Trophoblast cell (in vitro differentiated cells and primary cell): ENCODE data around the gene KCNJ12.
"Not testable (repeated sequence)": the region's sequence is repeated elsewhere in the genome, so short reads cannot be mapped to it uniquely, and the experiment has no call there.

Experiments
- DNase-seq, 2 donors: peaks; one replicate each; pipeline ENCODE4 v3.0.0-alpha.2; 2016
- H2AFZ ChIP-seq: 2 replicates; pipeline ENCODE4 v1.6.1; 2013; ENCODE audit warnings: low read length, moderate library complexity, mild to moderate bottlenecking; ENCODE audit not compliant: insufficient read depth, poor library complexity
- H2AK5ac ChIP-seq: 2 replicates; pipeline ENCODE4 v1.6.1; 2013; ENCODE audit warnings: mild to moderate bottlenecking, low read length
- H2BK120ac ChIP-seq: 2 replicates; pipeline ENCODE4 v1.6.1; 2013; ENCODE audit warnings: low read length, mild to moderate bottlenecking, moderate library complexity; ENCODE audit not compliant: insufficient read depth, poor library complexity
- H2BK12ac ChIP-seq: 2 replicates; pipeline ENCODE4 v1.6.1; 2013; ENCODE audit warnings: mild to moderate bottlenecking, low read length, moderate library complexity
- H2BK5ac ChIP-seq: 2 replicates; pipeline ENCODE4 v1.6.1; 2013; ENCODE audit warnings: low read length, low read depth, moderate library complexity, mild to moderate bottlenecking; ENCODE audit not compliant: poor library complexity
- H3K14ac ChIP-seq: 2 replicates; pipeline ENCODE4 v1.6.1; 2013; ENCODE audit warnings: mild to moderate bottlenecking, low read length
- H3K18ac ChIP-seq: 2 replicates; pipeline ENCODE4 v1.6.1; 2013; ENCODE audit warnings: mild to moderate bottlenecking, low read length
- H3K23ac ChIP-seq: 2 replicates; pipeline ENCODE4 v1.6.1; 2013; ENCODE audit warnings: low read length
- H3K27ac ChIP-seq: 2 replicates; pipeline ENCODE4 v1.5.1; 2013; ENCODE audit warnings: low read depth, mild to moderate bottlenecking, inconsistent platforms, low read length, moderate library complexity
- H3K27me3 ChIP-seq: 2 replicates; pipeline ENCODE4 v1.6.1; 2013; ENCODE audit warnings: inconsistent platforms, mild to moderate bottlenecking, low read length, moderate library complexity; ENCODE audit not compliant: insufficient read depth
- H3K36me3 ChIP-seq, 2 experiments: 1 replicate in 1 of 2; 2 replicates in 1 of 2; pipeline ENCODE4 v1.6.1; 2013; ENCODE audit warnings: low read length in 2 of 2, mild to moderate bottlenecking in 2 of 2, moderate library complexity in 1 of 2; ENCODE audit not compliant: insufficient read depth in 2 of 2, control insufficient read depth in 1 of 2
- H3K4ac ChIP-seq: 2 replicates; pipeline ENCODE4 v1.6.1; 2013; ENCODE audit warnings: low read depth, mild to moderate bottlenecking, low read length, moderate library complexity
- H3K4me1 ChIP-seq, 2 experiments: 1 replicate in 1 of 2; 2 replicates in 1 of 2; pipeline ENCODE4 v1.6.1; 2013; ENCODE audit warnings: low read length in 2 of 2, mild to moderate bottlenecking in 2 of 2, moderate library complexity in 1 of 2; ENCODE audit not compliant: insufficient read depth in 2 of 2, control insufficient read depth in 1 of 2
- H3K4me2 ChIP-seq: 2 replicates; pipeline ENCODE4 v1.6.1; 2013; ENCODE audit warnings: inconsistent platforms, mild to moderate bottlenecking, low read length, moderate library complexity
- H3K4me3 ChIP-seq: 2 replicates; pipeline ENCODE4 v1.5.1; 2013; ENCODE audit warnings: mild to moderate bottlenecking, low read depth, low read length, inconsistent platforms
- H3K79me1 ChIP-seq: one replicate; pipeline ENCODE4 v1.6.1; 2013; ENCODE audit warnings: low read length
- H3K79me2 ChIP-seq: 2 replicates; pipeline ENCODE4 v1.6.1; 2013; ENCODE audit warnings: low read length, mild to moderate bottlenecking; ENCODE audit not compliant: control insufficient read depth, insufficient read depth, poor library complexity
- H3K9ac ChIP-seq: 2 replicates; pipeline ENCODE4 v1.6.1; 2013; ENCODE audit warnings: mild to moderate bottlenecking, low read length
- H3K9me3 ChIP-seq: 2 replicates; pipeline ENCODE4 v1.6.1; 2013; ENCODE audit warnings: low read depth, mild to moderate bottlenecking, control low read depth, inconsistent platforms, low read length; ENCODE audit not compliant: insufficient read depth
- H4K12ac ChIP-seq: 2 replicates; pipeline ENCODE4 v1.6.1; 2013; ENCODE audit warnings: low read depth, mild to moderate bottlenecking, low read length, moderate library complexity
- H4K8ac ChIP-seq: 2 replicates; pipeline ENCODE4 v1.6.1; 2013; ENCODE audit warnings: low read depth, mild to moderate bottlenecking, low read length, moderate library complexity
- H4K91ac ChIP-seq: one replicate; pipeline ENCODE4 v1.6.1; 2013; ENCODE audit warnings: low read depth, mild to moderate bottlenecking, low read length, moderate library complexity
- WGBS: extraction: QIAGEN DNeasy Blood & Tissue Kit; methylation state at CpG from one replicate; pipeline ENCODE4 v1.1.7; 2013; ENCODE audit warnings: missing lambda C conversion rate; ENCODE audit not compliant: insufficient read length, insufficient coverage; ENCODE audit errors: extremely low coverage; 5-methylcytosine and 5-hydroxymethylcytosine counted together

The KCNJ12 gene

DNA sequence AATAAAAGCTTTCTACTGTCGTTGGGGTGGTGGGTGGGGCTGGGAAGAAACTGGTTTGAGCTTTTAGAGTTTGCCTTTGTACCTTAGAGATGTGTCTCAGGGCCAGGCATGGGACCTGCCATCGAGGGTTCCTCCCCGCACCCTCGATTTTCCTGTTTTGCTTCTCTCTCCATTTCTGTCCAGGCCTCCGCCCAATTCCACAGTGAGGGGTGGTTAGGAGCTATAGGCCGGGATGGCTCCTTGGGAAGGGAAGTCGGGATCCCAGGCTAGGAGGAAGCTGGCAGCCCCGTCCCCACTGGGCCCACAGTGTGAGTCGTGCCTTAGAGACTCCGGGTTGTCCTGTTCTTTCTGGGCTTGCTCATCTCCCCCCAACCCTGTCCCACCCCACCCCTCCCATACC is 41.2 kb downstream of the KCNJ12 start:
- H3K14ac ChIP-seq, H3K79me2 ChIP-seq, H3K4ac ChIP-seq, DNase-seq, H3K4me1 ChIP-seq, H3K4me3 ChIP-seq, H3K9ac ChIP-seq, H3K36me3 ChIP-seq, H4K91ac ChIP-seq, H2AK5ac ChIP-seq, H3K27me3 ChIP-seq, H2BK12ac ChIP-seq, H3K4me2 ChIP-seq, H3K18ac ChIP-seq, H4K8ac ChIP-seq, H2BK5ac ChIP-seq, H2BK120ac ChIP-seq, H2AFZ ChIP-seq, H3K27ac ChIP-seq, H3K79me1 ChIP-seq, H3K9me3 ChIP-seq, H3K23ac ChIP-seq, H4K12ac ChIP-seq: not testable (repeated sequence)
- WGBS, result no CpG with 5 or more reads among the region's 10 CpGs

DNA sequence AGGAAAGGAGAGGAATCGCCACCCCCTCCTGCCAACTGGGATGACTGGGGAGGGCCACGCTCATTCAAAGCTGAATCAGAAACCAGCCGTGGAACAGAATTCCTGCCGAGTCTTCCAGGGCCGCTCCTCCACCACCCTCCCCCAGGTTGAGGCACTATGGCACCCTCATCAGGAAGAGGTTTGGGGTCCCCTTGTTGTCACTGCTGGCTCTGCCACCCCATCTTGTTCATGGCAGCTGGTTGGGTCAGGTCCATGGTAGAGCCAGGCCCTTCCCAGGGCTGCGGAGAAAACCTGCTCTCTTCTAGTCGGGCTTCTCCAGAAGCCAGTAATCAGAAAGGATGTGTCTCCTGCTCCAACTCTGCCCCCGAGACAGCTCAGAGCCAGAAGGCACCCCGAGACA is 41.8 kb downstream of the KCNJ12 start:
- H4K8ac ChIP-seq, result no peak overlapping the region
- no peak overlapping the region for H3K4me3 ChIP-seq
- peak overlapping the region; percentile 62 for H2BK12ac ChIP-seq
- H3K9me3 ChIP-seq, result peaks cover 3% of the 10 kb centered on the region
- no peaks in the 10 kb centered on the region for H3K27me3 ChIP-seq
- no peak overlapping the region for H3K4ac ChIP-seq
- WGBS, result no CpG with 5 or more reads among the region's 9 CpGs
- no peaks in the 10 kb centered on the region for H3K79me1 ChIP-seq
- no peak overlapping the region for H3K18ac ChIP-seq
- H4K12ac ChIP-seq, result no peak overlapping the region
- peaks cover 3 to 6% of the 10 kb centered on the region in 2 experiments for H3K4me1 ChIP-seq
- no peaks in the 10 kb centered on the region for H3K36me3 ChIP-seq
- no peak overlapping the region for H3K23ac ChIP-seq
- H4K91ac ChIP-seq, result peak overlapping the region; percentile 63
- H3K27ac ChIP-seq, result no peak overlapping the region
- H3K14ac ChIP-seq, result no peak overlapping the region
- no peak overlapping the region for H2BK120ac ChIP-seq
- DNase-seq, result no peak
- no peak overlapping the region for H3K4me2 ChIP-seq
- no peaks in the 10 kb centered on the region for H3K79me2 ChIP-seq
- H3K9ac ChIP-seq, result no peak overlapping the region
- H2AK5ac ChIP-seq, result no peak overlapping the region
- H2BK5ac ChIP-seq, result no peak overlapping the region
- H2AFZ ChIP-seq, result no peak overlapping the region

DNA sequence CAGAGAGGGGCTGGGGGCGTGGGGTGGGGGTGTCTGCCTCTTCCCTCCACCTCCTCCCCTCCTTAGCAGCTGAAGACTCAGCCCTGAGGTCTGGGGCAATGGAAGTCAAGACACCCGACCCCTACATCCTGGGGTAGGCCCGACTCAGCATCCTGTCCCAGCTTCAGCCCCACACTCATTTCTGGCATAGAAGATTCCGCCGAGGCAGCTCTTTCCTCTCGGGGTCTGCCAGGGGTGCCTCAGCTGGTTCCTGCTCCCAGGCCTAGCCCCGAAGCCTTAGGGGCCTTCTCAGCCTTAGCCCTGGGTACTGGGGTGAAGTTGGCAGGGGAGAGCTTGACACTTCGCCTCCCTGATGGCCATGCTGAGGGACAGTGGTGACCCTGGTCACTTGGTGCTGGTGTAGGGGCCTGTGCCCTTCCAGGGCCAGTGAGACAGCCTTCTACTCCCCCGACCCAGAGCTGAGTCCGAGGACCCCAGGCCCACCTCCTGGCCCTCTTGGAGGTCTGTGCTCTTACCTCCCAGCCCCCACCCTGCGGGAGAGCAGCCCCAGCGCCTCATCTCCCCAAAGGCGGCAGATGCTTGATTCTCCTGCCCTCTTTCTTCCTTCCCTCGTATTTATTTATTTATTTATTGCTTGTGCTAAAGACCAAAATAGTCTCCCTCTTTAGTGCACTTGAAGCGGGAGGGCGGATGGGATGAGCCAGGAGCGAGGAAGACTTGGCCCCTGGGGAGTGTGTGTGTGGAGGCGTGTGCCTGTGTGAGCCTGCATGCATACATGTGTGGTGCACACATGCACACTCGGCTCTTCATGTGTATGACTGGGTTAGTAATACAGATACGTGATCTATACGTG is 42.5 kb downstream of the KCNJ12 start:
- no peak overlapping the region for H3K27ac ChIP-seq
- peaks cover 3% of the 10 kb centered on the region for H3K9me3 ChIP-seq
- no peak overlapping the region for H3K14ac ChIP-seq
- no peaks in the 10 kb centered on the region for H3K36me3 ChIP-seq
- no peaks in the 10 kb centered on the region for H3K27me3 ChIP-seq
- no peak overlapping the region for H2BK12ac ChIP-seq
- H3K79me2 ChIP-seq, result no peaks in the 10 kb centered on the region
- H3K4ac ChIP-seq, result no peak overlapping the region
- H2BK5ac ChIP-seq, result no peak overlapping the region
- H3K4me1 ChIP-seq, result peaks cover 3 to 6% of the 10 kb centered on the region in 2 experiments
- no peak overlapping the region for H4K8ac ChIP-seq
- no peaks in the 10 kb centered on the region for H3K79me1 ChIP-seq
- no peak overlapping the region for H3K9ac ChIP-seq
- no peak overlapping the region for H3K4me2 ChIP-seq
- H3K23ac ChIP-seq, result no peak overlapping the region
- no peak overlapping the region for H2AK5ac ChIP-seq
- H2AFZ ChIP-seq, result no peak overlapping the region
- no peak overlapping the region for H4K12ac ChIP-seq
- DNase-seq, result no peak
- H3K18ac ChIP-seq, result no peak overlapping the region
- no peak overlapping the region for H4K91ac ChIP-seq
- WGBS, result no CpG with 5 or more reads among the region's 21 CpGs
- no peak overlapping the region for H2BK120ac ChIP-seq
- H3K4me3 ChIP-seq, result no peak overlapping the region

DNA sequence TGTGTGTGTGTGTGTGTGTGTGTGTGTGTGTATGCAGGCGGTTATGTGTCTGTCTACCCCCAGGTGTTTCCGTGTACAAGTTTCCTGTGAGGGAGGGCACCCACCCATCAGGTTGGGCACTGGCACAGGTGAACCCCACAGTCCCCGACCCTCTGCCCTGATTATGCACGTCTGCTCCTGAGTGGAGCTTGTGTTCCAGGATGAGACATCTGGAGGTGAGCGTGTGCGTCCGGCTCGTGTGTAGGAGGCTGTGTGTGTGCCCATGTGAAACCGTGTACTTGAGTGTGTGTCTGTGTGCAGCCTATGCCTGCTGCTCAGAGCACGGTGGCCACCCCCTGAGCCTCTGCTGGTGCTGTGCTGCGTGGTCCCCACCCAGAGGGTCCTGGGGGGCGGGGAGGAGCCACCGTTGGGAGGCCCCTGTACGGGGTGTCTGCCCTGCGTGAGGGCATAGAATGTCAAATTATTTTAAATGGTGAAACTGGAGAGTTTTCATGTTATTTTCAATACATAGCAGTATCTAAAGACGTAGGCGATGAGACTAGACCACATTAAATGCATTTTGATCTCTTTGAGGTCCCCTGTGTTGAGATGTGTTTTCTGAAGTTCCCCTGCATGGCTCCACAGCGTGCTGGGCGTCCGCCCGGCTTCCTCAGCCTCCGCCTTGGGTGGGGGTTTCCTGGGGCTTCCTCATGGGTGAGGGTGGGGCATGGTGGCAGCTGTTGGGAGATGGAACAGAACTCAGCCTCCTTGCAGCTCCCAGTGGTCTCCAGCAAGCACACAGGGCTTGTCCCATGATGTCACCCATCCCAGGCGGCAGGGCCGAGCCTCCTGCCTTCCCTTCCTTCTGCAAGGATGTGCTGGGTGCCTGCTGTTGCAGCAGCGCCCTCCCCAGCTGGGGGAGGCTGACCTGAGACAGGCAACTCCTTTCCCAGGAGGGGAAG is 43.4 kb downstream of the KCNJ12 start:
- Histone ChIP-seq H3K4me2 (no peak overlapping the region), H2BK120ac (no peak overlapping the region), H3K36me3 (no peaks in the 10 kb centered on the region), H4K8ac (no peak overlapping the region), H2AK5ac (no peak overlapping the region), H4K12ac (no peak overlapping the region), H4K91ac (no peak overlapping the region), H3K14ac (no peak overlapping the region), H3K4me1 (peaks cover 3 to 6% of the 10 kb centered on the region in 2 experiments), H3K27ac (no peak overlapping the region), H3K27me3 (no peaks in the 10 kb centered on the region), H3K18ac (no peak overlapping the region), H3K4me3 (no peak overlapping the region), H3K9me3 (peaks cover 3% of the 10 kb centered on the region), H3K79me2 (no peaks in the 10 kb centered on the region), H3K23ac (no peak overlapping the region), H3K4ac (no peak overlapping the region), H3K79me1 (no peaks in the 10 kb centered on the region), H2AFZ (no peak overlapping the region), H2BK12ac (no peak overlapping the region), H3K9ac (no peak overlapping the region), H2BK5ac (no peak overlapping the region)
- no CpG with 5 or more reads among the region's 25 CpGs for WGBS
- no peak for DNase-seq
